HG02938 (cell line): ENCODE results near the gene RHOBTB1.
"Not testable (repeated sequence)": the region's sequence is repeated elsewhere in the genome, so short reads cannot be mapped to it uniquely, and the experiment has no call there.

Source experiments
- ATAC-seq: cut with Tn5 transposase; IDR thresholded peaks from one replicate; pipeline ENCODE4 v1.9.1; 2021; ENCODE audit warnings: mild to moderate bottlenecking, moderate library complexity; ENCODE audit not compliant: unreplicated experiment

Gene RHOBTB1

GRCh38 chr10:60910543-60910942 lies 33.4 kb downstream of the RHOBTB1 start:
- ATAC-seq, result no peak

- no peak for ATAC-seq
Measured at GRCh38 chr10:60908896-60909295, 35.1 kb downstream of the RHOBTB1 start.

- no peak for ATAC-seq
Measured at GRCh38 chr10:60908031-60908430, 36.0 kb downstream of the RHOBTB1 start.

- ATAC-seq, result no peak
Measured at GRCh38 chr10:60907236-60907635, 36.7 kb downstream of the RHOBTB1 start.

GRCh38 chr10:60906825-60907224 lies 37.2 kb downstream of the RHOBTB1 start:
- ATAC-seq, result not testable (repeated sequence)

GRCh38 chr10:60906411-60906810 lies 37.6 kb downstream of the RHOBTB1 start:
- ATAC-seq, result no peak

GRCh38 chr10:60905580-60905979 lies 38.4 kb downstream of the RHOBTB1 start:
- no peak for ATAC-seq

- no peak for ATAC-seq
Measured at GRCh38 chr10:60903096-60903495, 40.9 kb downstream of the RHOBTB1 start.

- no peak for ATAC-seq
Measured at GRCh38 chr10:60901561-60902235, 42.3 kb downstream of the RHOBTB1 start.

- no peak for ATAC-seq
Measured at GRCh38 chr10:60899266-60899665, 44.7 kb downstream of the RHOBTB1 start.

- ATAC-seq, result no peak
Measured at GRCh38 chr10:60898321-60898720, 45.7 kb downstream of the RHOBTB1 start.

- ATAC-seq, result no peak
Measured at GRCh38 chr10:60896810-60897209, 47.2 kb downstream of the RHOBTB1 start.

GRCh38 chr10:60896033-60896432 lies 48.0 kb downstream of the RHOBTB1 start:
- no peak for ATAC-seq

GRCh38 chr10:60894786-60895185 lies 49.2 kb downstream of the RHOBTB1 start:
- no peak for ATAC-seq

- ATAC-seq, result no peak
Measured at GRCh38 chr10:60893231-60893630, 50.8 kb downstream of the RHOBTB1 start.

- no peak for ATAC-seq
Measured at GRCh38 chr10:60892571-60892970, 51.4 kb downstream of the RHOBTB1 start.

GRCh38 chr10:60890811-60891210 lies 53.2 kb downstream of the RHOBTB1 start:
- no peak for ATAC-seq

GRCh38 chr10:60883187-60883586 lies 60.8 kb downstream of the RHOBTB1 start:
- peak; percentile 81 for ATAC-seq

- no peak for ATAC-seq
Measured at GRCh38 chr10:60878224-60878623, 65.8 kb downstream of the RHOBTB1 start.

GRCh38 chr10:60877777-60878120 lies 66.2 kb downstream of the RHOBTB1 start:
- ATAC-seq, result no peak

- ATAC-seq, result no peak
Measured at GRCh38 chr10:60877061-60877776, 66.8 kb downstream of the RHOBTB1 start.

GRCh38 chr10:60873758-60874157 lies 70.2 kb downstream of the RHOBTB1 start:
- ATAC-seq, result no peak

- no peak for ATAC-seq
Measured at GRCh38 chr10:60872451-60872850, 71.5 kb downstream of the RHOBTB1 start.
